ENCODE measurements around the gene BSN. TPM values are rescaled to one million over a fixed set of nuclear protein-coding genes. Genes with fewer than 3 reads are reported as not detected.

The BSN gene
- total RNA-seq, 4 donors from 2014 or later = 0.44 to 1.8 (median 0.92) TPM

- Histone ChIP-seq H3K27me3 (no peaks in the 10 kb centered on the region), H3K27ac (no peak overlapping the region), H3K9me3 (no peaks in the 10 kb centered on the region), H3K4me3 (no peak overlapping the region), H3K4me1 (no peaks in the 10 kb centered on the region), H3K36me3 (peaks cover 0 to 19% (median 0%) of the 10 kb centered on the region in 3 donors)
- no peak for TF ChIP-seq CTCF (IDR thresholded peaks at IDR 0.05)
- no peak for TF ChIP-seq EP300 (IDR thresholded peaks at IDR 0.05)
- no peak for TF ChIP-seq POLR2A (IDR thresholded peaks at IDR 0.05)
- WGBS, 2 donors = 91 to 100% methylated on average over 1 of the region's 1 CpG
- no peak for DNase-seq (ENCODE audit: low spot score in 2 of 2)
Measured at GRCh38 chr3:49649576-49649975, 95.3 kb downstream of the BSN start.

DNA sequence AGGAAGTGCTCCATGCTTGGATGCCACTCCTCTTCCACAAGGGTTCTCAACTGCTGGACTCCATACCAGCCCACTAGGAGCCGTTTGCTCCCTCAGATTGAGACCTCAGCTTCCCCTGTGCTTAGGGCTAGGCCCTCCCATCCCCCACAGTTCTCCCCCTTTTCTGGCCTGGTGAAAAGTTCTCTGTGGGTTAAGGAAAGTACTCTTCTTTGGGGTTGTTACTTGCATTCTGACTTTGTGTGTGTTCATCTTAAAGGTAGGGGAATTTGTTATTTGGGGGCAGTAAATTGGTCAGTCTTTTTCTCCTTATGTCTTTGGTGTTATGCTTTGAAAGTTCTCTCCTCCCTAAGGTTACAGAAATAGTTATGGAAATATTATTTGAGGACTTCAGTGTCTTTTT lies 95.9 kb downstream of the BSN start:
- Histone ChIP-seq H3K9me3 (no peaks in the 10 kb centered on the region), H3K4me3 (no peak overlapping the region), H3K27ac (no peak overlapping the region), H3K27me3 (no peaks in the 10 kb centered on the region), H3K4me1 (no peaks in the 10 kb centered on the region), H3K36me3 (peaks cover 0 to 19% (median 0%) of the 10 kb centered on the region in 3 donors)
- no peak for TF ChIP-seq CTCF (IDR thresholded peaks at IDR 0.05)
- TF ChIP-seq POLR2A (IDR thresholded peaks at IDR 0.05) = no peak
- no peak for TF ChIP-seq EP300 (IDR thresholded peaks at IDR 0.05)
- 53 to 64% methylated on average over 1 of the region's 1 CpG for WGBS, 2 donors
- DNase-seq (ENCODE audit: low spot score in 2 of 2) = no peak

DNA sequence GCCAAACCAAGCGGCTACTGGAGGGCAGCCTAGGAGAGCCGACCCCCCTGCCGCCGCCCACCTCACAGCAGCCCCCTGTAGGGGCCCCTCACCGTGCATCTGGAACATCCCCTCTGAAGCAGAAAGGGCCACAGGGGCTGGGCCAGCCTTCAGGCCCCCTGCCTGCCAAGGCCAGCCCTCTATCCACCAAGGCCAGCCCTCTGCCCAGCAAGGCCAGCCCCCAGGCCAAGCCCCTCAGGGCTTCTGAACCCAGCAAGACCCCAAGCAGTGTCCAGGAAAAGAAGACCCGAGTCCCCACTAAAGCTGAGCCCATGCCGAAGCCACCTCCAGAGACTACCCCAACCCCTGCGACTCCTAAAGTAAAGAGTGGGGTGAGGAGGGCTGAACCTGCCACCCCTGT lies 96.4 kb downstream of the BSN start:
- Histone ChIP-seq H3K36me3 (peaks cover 0 to 19% (median 0%) of the 10 kb centered on the region in 3 donors), H3K27me3 (no peaks in the 10 kb centered on the region), H3K4me1 (no peaks in the 10 kb centered on the region), H3K9me3 (no peaks in the 10 kb centered on the region), H3K4me3 (no peak overlapping the region), H3K27ac (no peak overlapping the region)
- no peak for TF ChIP-seq POLR2A (IDR thresholded peaks at IDR 0.05)
- TF ChIP-seq EP300 (IDR thresholded peaks at IDR 0.05) = no peak
- TF ChIP-seq CTCF (IDR thresholded peaks at IDR 0.05) = no peak
- 55 to 57% methylated on average over 7 to 8 of the region's 8 CpGs for WGBS, 2 donors
- DNase-seq (ENCODE audit: low spot score in 2 of 2) = no peak

DNA sequence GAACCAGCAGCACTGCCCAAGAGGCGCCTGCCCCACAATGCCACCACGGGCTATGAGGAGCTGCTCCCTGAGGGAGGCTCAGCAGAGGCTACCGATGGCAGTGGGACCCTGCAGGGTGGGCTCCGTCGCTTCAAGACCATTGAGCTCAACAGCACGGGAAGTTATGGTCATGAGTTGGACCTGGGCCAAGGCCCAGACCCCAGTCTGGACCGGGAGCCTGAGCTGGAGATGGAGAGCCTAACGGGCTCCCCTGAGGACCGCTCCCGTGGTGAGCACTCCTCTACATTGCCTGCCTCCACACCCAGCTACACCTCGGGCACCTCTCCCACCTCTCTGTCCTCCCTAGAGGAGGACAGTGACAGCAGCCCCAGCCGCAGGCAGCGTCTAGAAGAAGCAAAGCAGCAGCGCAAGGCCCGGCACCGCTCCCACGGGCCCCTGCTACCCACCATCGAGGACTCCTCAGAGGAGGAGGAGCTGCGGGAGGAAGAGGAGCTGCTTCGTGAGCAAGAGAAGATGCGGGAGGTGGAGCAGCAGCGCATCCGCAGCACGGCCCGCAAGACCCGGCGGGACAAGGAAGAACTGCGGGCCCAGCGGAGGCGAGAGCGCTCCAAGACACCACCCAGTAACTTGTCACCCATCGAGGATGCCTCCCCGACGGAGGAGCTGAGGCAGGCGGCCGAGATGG lies 98.1 kb downstream of the BSN start:
- H3K27me3 ChIP-seq = no peaks in the 10 kb centered on the region
- TF ChIP-seq CTCF (IDR thresholded peaks at IDR 0.05) (no peak), EP300 (IDR thresholded peaks at IDR 0.05) (no peak), POLR2A (IDR thresholded peaks at IDR 0.05) (no peak)
- no peak overlapping the region for H3K4me3 ChIP-seq
- H3K4me1 ChIP-seq = no peaks in the 10 kb centered on the region
- H3K9me3 ChIP-seq = no peaks in the 10 kb centered on the region
- peaks cover 0 to 19% (median 0%) of the 10 kb centered on the region in 3 donors for H3K36me3 ChIP-seq
- no peak for DNase-seq (ENCODE audit: low spot score in 2 of 2)
- WGBS, 2 donors = 86 to 87% methylated on average over 29 to 35 of the region's 36 CpGs
- no peak overlapping the region for H3K27ac ChIP-seq

DNA sequence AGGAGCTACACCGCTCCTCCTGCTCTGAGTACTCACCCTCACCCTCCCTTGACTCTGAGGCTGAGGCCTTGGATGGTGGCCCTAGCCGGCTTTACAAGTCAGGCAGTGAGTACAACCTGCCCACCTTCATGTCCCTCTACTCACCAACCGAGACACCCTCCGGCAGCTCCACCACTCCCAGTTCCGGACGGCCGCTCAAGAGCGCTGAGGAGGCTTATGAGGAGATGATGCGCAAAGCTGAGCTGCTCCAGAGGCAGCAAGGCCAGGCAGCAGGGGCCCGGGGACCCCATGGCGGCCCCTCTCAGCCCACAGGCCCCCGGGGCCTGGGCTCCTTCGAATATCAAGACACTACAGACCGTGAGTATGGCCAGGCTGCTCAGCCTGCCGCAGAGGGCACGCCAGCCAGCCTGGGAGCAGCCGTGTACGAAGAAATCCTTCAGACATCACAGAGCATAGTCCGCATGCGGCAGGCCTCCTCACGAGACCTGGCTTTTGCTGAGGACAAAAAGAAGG lies 98.7 kb downstream of the BSN start:
- Histone ChIP-seq H3K4me1 (no peaks in the 10 kb centered on the region), H3K9me3 (no peaks in the 10 kb centered on the region), H3K36me3 (peaks cover 0 to 19% (median 0%) of the 10 kb centered on the region in 3 donors), H3K4me3 (no peak overlapping the region), H3K27ac (no peak overlapping the region), H3K27me3 (no peaks in the 10 kb centered on the region)
- TF ChIP-seq CTCF (IDR thresholded peaks at IDR 0.05) = no peak
- TF ChIP-seq POLR2A (IDR thresholded peaks at IDR 0.05) = no peak
- no peak for TF ChIP-seq EP300 (IDR thresholded peaks at IDR 0.05)
- WGBS, 2 donors = 89 to 90% methylated on average over 20 to 21 of the region's 21 CpGs
- no peak for DNase-seq (ENCODE audit: low spot score in 2 of 2)
